IMR-90 (cell line): ENCODE results near the gene STOX2.

ENCODE experiments used
- BHLHE40 ChIP-seq: fragments of 150-350 bp; IDR thresholded peaks from 2 replicates; pipeline ENCODE4 v1.6.1; 2016; ENCODE audit warnings: mild to moderate bottlenecking, low read depth, low read length
- CEBPB ChIP-seq: IDR thresholded peaks from 2 replicates; pipeline ENCODE4 v1.6.1; 2012; ENCODE audit warnings: low read depth, low read length, improper control_type of control experiment
- CTCF ChIP-seq: conservative IDR thresholded peaks from 2 replicates; pipeline ENCODE4 v1.5.1; 2012; ENCODE audit warnings: mild to moderate bottlenecking, low read depth, low read length, improper control_type of control experiment
- MXI1 ChIP-seq: IDR thresholded peaks from 2 replicates; pipeline ENCODE4 v1.6.1; 2012; ENCODE audit warnings: low read depth, mild to moderate bottlenecking, low read length, moderate library complexity, borderline replicate concordance
- POLR2A ChIP-seq: IDR thresholded peaks from 2 replicates; pipeline ENCODE4 v1.6.1; 2012; ENCODE audit warnings: mild to moderate bottlenecking, low read depth, low read length
- RCOR1 ChIP-seq: IDR thresholded peaks from 2 replicates; pipeline ENCODE4 v1.6.1; 2012; ENCODE audit warnings: mild to moderate bottlenecking, low read length, improper control_type of control experiment; ENCODE audit not compliant: insufficient replicate concordance
- SMC3 ChIP-seq: fragments of 150-350 bp; IDR thresholded peaks from 2 replicates; pipeline ENCODE4 v1.6.1; 2016; ENCODE audit warnings: low read depth, mild to moderate bottlenecking, antibody characterized with exemption, low read length, moderate library complexity

DNA sequence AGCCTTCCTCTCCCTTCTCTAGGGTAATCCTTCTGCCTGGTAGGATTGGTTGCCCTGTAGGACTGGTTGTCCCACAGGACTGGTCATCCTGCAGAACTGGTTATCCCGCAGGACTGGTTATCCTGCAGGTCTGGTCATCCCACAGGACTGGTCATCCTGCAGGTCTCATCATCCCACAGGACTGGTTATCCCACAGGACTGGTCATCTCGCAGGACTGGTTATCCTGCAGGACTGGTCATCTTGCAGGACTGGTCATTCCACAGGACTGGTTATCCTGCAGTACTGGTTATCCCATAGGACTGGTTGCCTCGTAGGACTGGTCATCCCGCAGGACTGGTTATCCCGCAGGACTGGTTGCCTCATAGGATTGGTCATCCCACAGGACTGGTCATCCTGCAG lies 48.1 kb upstream of the STOX2 start:
- TF ChIP-seq POLR2A (no peak), CTCF (no peak), MXI1 (no peak), RCOR1 (no peak), CEBPB (no peak), SMC3 (no peak), BHLHE40 (no peak)
